Neural crest cell (in vitro differentiated cells): ENCODE data around the gene LRMDA. TPM values are rescaled to one million over a fixed set of nuclear protein-coding genes. Genes with fewer than 3 reads are reported as not detected.

Source experiments
- DNase-seq: peaks from one replicate; pipeline ENCODE4 v3.0.0; 2021; ENCODE audit warnings: low read depth, mixed read lengths, low spot score
- H3K27ac Mint-ChIP-seq: one replicate; pipeline ENCODE4 v1.8.0; 2021; ENCODE audit warnings: mild to moderate bottlenecking, mixed read lengths; ENCODE audit not compliant: unreplicated experiment
- H3K27me3 Mint-ChIP-seq: 2 replicates; pipeline ENCODE4 v1.8.0; 2021; ENCODE audit warnings: low read depth, mild to moderate bottlenecking, mixed read lengths
- H3K36me3 Mint-ChIP-seq: 2 replicates; pipeline ENCODE4 v1.8.0; 2021; ENCODE audit warnings: low read depth, mild to moderate bottlenecking, mixed read lengths
- H3K4me1 Mint-ChIP-seq: 2 replicates; pipeline ENCODE4 v1.8.0; 2021; ENCODE audit warnings: mixed read lengths
- H3K4me3 Mint-ChIP-seq: one replicate; pipeline ENCODE4 v1.8.0; 2021; ENCODE audit warnings: mild to moderate bottlenecking, mixed read lengths
- H3K9me3 Mint-ChIP-seq: 2 replicates; pipeline ENCODE4 v1.8.0; 2021; ENCODE audit warnings: mixed read lengths
- CTCF ChIP-seq: fragments of 200-600 bp; sonication (generic); conservative IDR thresholded peaks from 2 replicates; pipeline ENCODE4 v1.5.0; 2021; ENCODE audit warnings: antibody characterized with exemption, mild to moderate bottlenecking
- total RNA-seq: library from RNA; stranded (reverse); gene quantifications from 2 replicates; pipeline ENCODE4 v1.2.1, GENCODE V29; 2021

LRMDA gene
- total RNA-seq, 1 donor from 2014 or later = 3.1 TPM

GRCh38 chr10:76033457-76034196 is 602.2 kb downstream of the LRMDA start:
- H3K9me3 Mint-ChIP-seq = no peaks in the 10 kb centered on the region
- peaks cover 5% of the 10 kb centered on the region for H3K27me3 Mint-ChIP-seq
- peaks cover 38% of the 10 kb centered on the region for H3K4me1 Mint-ChIP-seq
- peak; percentile 41 for TF ChIP-seq CTCF
- H3K27ac Mint-ChIP-seq = no peak overlapping the region
- peak overlapping the region; percentile 47 for H3K4me3 Mint-ChIP-seq
- H3K36me3 Mint-ChIP-seq = peaks cover 3% of the 10 kb centered on the region
- no peak for DNase-seq

- H3K4me3 Mint-ChIP-seq = peak overlapping the region; percentile 62
- no peak for DNase-seq
- H3K27me3 Mint-ChIP-seq = peaks cover 5% of the 10 kb centered on the region
- H3K4me1 Mint-ChIP-seq = peaks cover 38% of the 10 kb centered on the region
- H3K27ac Mint-ChIP-seq = peak overlapping the region; percentile 81
- peaks cover 3% of the 10 kb centered on the region for H3K36me3 Mint-ChIP-seq
- no peaks in the 10 kb centered on the region for H3K9me3 Mint-ChIP-seq
- TF ChIP-seq CTCF = no peak
These were observed 603.2 kb downstream of the LRMDA start for GRCh38 chr10:76034353-76035205.

- no peaks in the 10 kb centered on the region for H3K9me3 Mint-ChIP-seq
- peaks cover 5% of the 10 kb centered on the region for H3K27me3 Mint-ChIP-seq
- no peak for DNase-seq
- TF ChIP-seq CTCF = no peak
- peak overlapping the region; percentile 62 for H3K4me3 Mint-ChIP-seq
- H3K27ac Mint-ChIP-seq = peak overlapping the region; percentile 48
- H3K36me3 Mint-ChIP-seq = peaks cover 5% of the 10 kb centered on the region
- peaks cover 38% of the 10 kb centered on the region for H3K4me1 Mint-ChIP-seq
These were observed 604.0 kb downstream of the LRMDA start for GRCh38 chr10:76035206-76036110.

- peaks cover 5% of the 10 kb centered on the region for H3K27me3 Mint-ChIP-seq
These were observed 604.9 kb downstream of the LRMDA start for GRCh38 chr10:76036111-76036940.

More at GRCh38 chr10:76036111-76036940, 604.9 kb downstream of the LRMDA start:
- TF ChIP-seq CTCF = peak; percentile 95
- peak overlapping the region; percentile 81 for H3K4me3 Mint-ChIP-seq
- no peak overlapping the region for H3K27ac Mint-ChIP-seq
- H3K36me3 Mint-ChIP-seq = peaks cover 6% of the 10 kb centered on the region
- peaks cover 38% of the 10 kb centered on the region for H3K4me1 Mint-ChIP-seq
- DNase-seq = peak; percentile 77
- no peaks in the 10 kb centered on the region for H3K9me3 Mint-ChIP-seq
